Fibroblast of pulmonary artery (primary cell): ENCODE results near the gene ARL10.

Experiments used
- DNase-seq: peaks from one replicate; pipeline ENCODE4 v3.0.0-alpha.2; 2010; ENCODE audit warnings: low read depth
- H3K4me3 ChIP-seq: replicated peaks from 2 replicates; pipeline ENCODE4 v1.5.1; 2011; ENCODE audit warnings: low read depth, mild to moderate bottlenecking, control low read depth, low read length, moderate library complexity
- CTCF ChIP-seq: IDR thresholded peaks from 2 replicates; pipeline ENCODE4 v1.5.1; 2011; ENCODE audit warnings: mild to moderate bottlenecking, control low read depth, low read length, inconsistent platforms; ENCODE audit errors: missing control alignments

ARL10 gene

GRCh38 chr5:176383248-176383905, 18.1 kb downstream of the ARL10 start:
- no peak for TF ChIP-seq CTCF
- DNase-seq: no peak
- H3K4me3 ChIP-seq: no peak overlapping the region

GRCh38 chr5:176383961-176384360, 18.7 kb downstream of the ARL10 start:
- H3K4me3 ChIP-seq: no peak overlapping the region
- DNase-seq: no peak
- TF ChIP-seq CTCF: no peak

DNA sequence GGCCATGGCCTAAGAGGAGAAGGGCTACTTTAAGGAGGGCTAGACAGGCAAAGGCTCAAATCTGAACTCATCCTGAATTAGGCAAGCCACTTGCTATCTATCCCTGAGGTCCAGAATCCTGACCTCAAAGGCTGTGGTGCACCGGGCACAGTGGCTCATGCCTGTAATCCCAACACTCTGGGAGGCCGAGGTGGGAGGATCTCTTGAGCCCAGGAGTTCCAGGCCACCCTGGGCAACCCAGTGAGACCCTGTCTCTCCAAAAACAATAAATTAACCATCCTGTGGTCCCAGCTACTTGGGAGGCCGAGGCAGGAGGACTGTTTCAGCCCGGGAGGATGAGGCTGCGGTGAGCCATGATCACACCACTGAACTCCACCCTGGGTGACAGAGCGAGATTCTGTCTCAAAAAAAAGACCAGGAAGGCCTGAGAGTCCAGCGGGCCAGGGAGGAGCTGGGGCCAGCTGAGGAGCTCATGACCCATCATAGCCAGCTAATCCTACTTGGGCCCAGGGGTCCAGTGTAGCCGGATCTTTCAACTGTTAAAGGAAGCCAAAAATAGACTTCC, 19.2 kb downstream of the ARL10 start:
- no peak for TF ChIP-seq CTCF
- H3K4me3 ChIP-seq: no peak overlapping the region
- no peak for DNase-seq

DNA sequence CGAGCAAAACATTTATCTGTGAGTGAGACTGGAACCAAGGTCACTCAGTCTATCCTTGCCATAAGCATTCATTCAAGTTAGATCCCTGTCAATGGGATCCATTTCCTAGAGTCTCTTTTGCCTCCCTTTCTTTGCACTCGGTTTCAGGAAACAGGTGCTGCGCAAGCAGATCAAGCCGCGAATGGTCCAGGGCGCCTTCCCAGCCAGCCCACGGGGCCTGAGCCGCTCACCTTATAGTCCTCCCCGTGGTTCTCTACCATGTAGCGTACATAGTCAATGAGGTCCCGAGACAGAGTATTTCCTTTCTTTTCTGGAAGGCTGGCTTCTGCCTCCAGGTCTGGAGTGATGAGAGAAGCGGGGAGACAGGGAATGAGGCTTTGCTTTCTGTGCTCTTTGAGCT, 19.7 kb downstream of the ARL10 start:
- DNase-seq: no peak
- TF ChIP-seq CTCF: no peak
- H3K4me3 ChIP-seq: no peak overlapping the region

GRCh38 chr5:176386491-176386890, 21.2 kb downstream of the ARL10 start:
- no peak for TF ChIP-seq CTCF
- no peak overlapping the region for H3K4me3 ChIP-seq

GRCh38 chr5:176387384-176387925, 22.2 kb downstream of the ARL10 start:
- no peak for TF ChIP-seq CTCF
- H3K4me3 ChIP-seq: peak overlapping the region; percentile 84
- DNase-seq: no peak

More at GRCh38 chr5:176386491-176386890, 21.2 kb downstream of the ARL10 start:
- no peak for DNase-seq
